HG02970 (cell line): ENCODE results near the gene PPM1L.

ENCODE experiments used
- ATAC-seq: cut with Tn5 transposase; IDR thresholded peaks from one replicate; pipeline ENCODE4 v1.9.1; 2021; ENCODE audit warnings: mild to moderate bottlenecking, moderate library complexity, moderate number of reproducible peaks; ENCODE audit not compliant: unreplicated experiment, low FRiP score

Gene PPM1L

GRCh38 chr3:160758929-160759577 lies 3.0 kb downstream of the PPM1L start:
- ATAC-seq: no peak

- ATAC-seq: no peak
These were observed 7.0 kb downstream of the PPM1L start for GRCh38 chr3:160763073-160763472.

- ATAC-seq: no peak
These were observed 9.2 kb downstream of the PPM1L start for GRCh38 chr3:160765211-160765610.

- ATAC-seq: no peak
These were observed 12.0 kb downstream of the PPM1L start for GRCh38 chr3:160768031-160768430.

- ATAC-seq: no peak
These were observed 12.9 kb downstream of the PPM1L start for GRCh38 chr3:160768918-160769317.

GRCh38 chr3:160771811-160772459 lies 15.9 kb downstream of the PPM1L start:
- no peak for ATAC-seq

GRCh38 chr3:160773722-160774121 lies 17.7 kb downstream of the PPM1L start:
- no peak for ATAC-seq

GRCh38 chr3:160774172-160774571 lies 18.1 kb downstream of the PPM1L start:
- no peak for ATAC-seq

- ATAC-seq: no peak
These were observed 22.4 kb downstream of the PPM1L start for GRCh38 chr3:160778480-160778879.

GRCh38 chr3:160779040-160779439 lies 23.0 kb downstream of the PPM1L start:
- no peak for ATAC-seq

GRCh38 chr3:160780245-160780644 lies 24.2 kb downstream of the PPM1L start:
- no peak for ATAC-seq

- ATAC-seq: no peak
These were observed 25.4 kb downstream of the PPM1L start for GRCh38 chr3:160781402-160781801.

- ATAC-seq: no peak
These were observed 25.8 kb downstream of the PPM1L start for GRCh38 chr3:160781863-160782262.

- no peak for ATAC-seq
These were observed 28.8 kb downstream of the PPM1L start for GRCh38 chr3:160784853-160785252.

GRCh38 chr3:160790726-160791125 lies 34.7 kb downstream of the PPM1L start:
- no peak for ATAC-seq

- no peak for ATAC-seq
These were observed 36.5 kb downstream of the PPM1L start for GRCh38 chr3:160792540-160792939.

GRCh38 chr3:160793722-160794252 lies 37.8 kb downstream of the PPM1L start:
- no peak for ATAC-seq

- ATAC-seq: no peak
These were observed 40.2 kb downstream of the PPM1L start for GRCh38 chr3:160796089-160796812.

GRCh38 chr3:160796813-160797164 lies 40.8 kb downstream of the PPM1L start:
- ATAC-seq: no peak

GRCh38 chr3:160797356-160797755 lies 41.3 kb downstream of the PPM1L start:
- no peak for ATAC-seq

GRCh38 chr3:160801386-160802118 lies 45.5 kb downstream of the PPM1L start:
- ATAC-seq: peak; percentile 49
